Adrenal gland (tissue), 12 donors: ENCODE results near the gene KLHDC7A. TPM values are rescaled to one million over a fixed set of nuclear protein-coding genes. Genes with fewer than 3 reads are reported as not detected.

Source experiments
- DNase-seq, 7 donors: peaks; one replicate each; pipeline ENCODE4 v3.0.0-alpha.2; 2019 to 2020
- H3K27ac ChIP-seq, 5 donors: fragments of 200-600 bp; sonication (generic) in 4 of 5; 1 replicate in 3 of 5; 2 replicates in 2 of 5; pipeline versions ENCODE4 v1.5.1 to v1.8.0; 2016 to 2020; ENCODE audit warnings: mild to moderate bottlenecking in 1 of 5
- H3K27me3 ChIP-seq: fragments of 200-600 bp; 2 replicates; pipeline ENCODE4 v1.8.0; 2021
- H3K36me3 ChIP-seq, 2 donors: fragments of 200-600 bp; replicated peaks in 1 of 2; 1 replicate in 1 of 2; 2 replicates in 1 of 2; pipeline versions ENCODE4 v1.5.1 to v1.8.0; 2018 to 2022
- H3K4me1 ChIP-seq, 2 donors: fragments of 200-600 bp; replicated peaks in 1 of 2; 1 replicate in 1 of 2; 2 replicates in 1 of 2; pipeline versions ENCODE4 v1.5.1 to v1.8.0; 2018 to 2021
- H3K4me3 ChIP-seq, 4 donors: fragments of 200-600 bp; sonication (generic) in 3 of 4; one replicate each; pipeline ENCODE4 v1.5.1; 2016 to 2018
- H3K9me3 ChIP-seq, 3 donors: fragments of 200-600 bp; sonication (generic) in 1 of 3; replicated peaks in 1 of 3; 1 replicate in 2 of 3; 2 replicates in 1 of 3; pipeline versions ENCODE4 v1.5.1 to v1.8.0; 2016 to 2021
- POLR2A ChIP-seq, 2 donors: fragments of 450-650 bp; IDR thresholded peaks; one replicate each; pipeline ENCODE4 v1.6.1; 2017; ENCODE audit warnings: antibody characterized with exemption in 2 of 2, mild to moderate bottlenecking in 2 of 2, moderate library complexity in 1 of 2
- WGBS, 4 donors: extraction: QIAGEN DNeasy Blood & Tissue Kit in 2 of 4; methylation state at CpG; one replicate each; pipeline versions ENCODE4 v1.1.5 to v1.1.7; 2013 to 2017; 5-methylcytosine and 5-hydroxymethylcytosine counted together
- intact Hi-C, 2 donors: fragments of 100-400 bp; cut with DNase I; formaldehyde crosslinking; loops; one replicate each; pipeline versions ENCODE4 v1.14.1 to v1.15.0; 2022 to 2023
- polyA plus RNA-seq, 3 donors: library from polyadenylated mRNA; stranded (reverse); fragments of 200-250 nt in 2 of 3; fragments of 350-450 nt in 1 of 3; fragmentation: Illumina TruSeq in 1 of 3; extraction: RNeasy Lipid Tissue Mini Kit (QIAGEN cat#74804) in 1 of 3; gene quantifications; one replicate each; pipeline ENCODE4 v1.2.3, GENCODE V29; 2013 to 2014
- total RNA-seq, 9 donors: library from RNA; depleted of rRNA in 4 of 9; stranded (reverse); fragments of >200 nt in 4 of 9; fragments of 120-200 nt in 1 of 9; fragmentation: NEBNext Ultra II Directional in 1 of 9; extraction: Animal tissue kit (Norgen Biotek cat#: 25700) in 1 of 9; gene quantifications; one replicate each; pipeline versions ENCODE4 v1.1.0 to v1.2.4, GENCODE V29; 2013 to 2023
- TF ChIP-seq, protein P1 (sequence below), 6 experiments: fragments of 450-650 bp in 4 of 6; fragments of 200-600 bp in 2 of 6; sonication (generic) in 1 of 6; IDR thresholded peaks; 1 replicate in 5 of 6; 2 replicates in 1 of 6; pipeline versions ENCODE4 v1.5.1 to v1.8.0; 2016 to 2021; ENCODE audit warnings: antibody characterized with exemption in 6 of 6, mild to moderate bottlenecking in 2 of 6, moderate library complexity in 1 of 6
- donor health status: healthy with polysubstance abuse.
- donor health status: Bipolar disorder and iron deficiency.
- donor health status: DM: yes; HTN: yes; CAD: no.
- donor health status: DM: no; HTN: no; CAD: no.
- donor health status: DM: no; HTN: no; CAD: no.
- donor health status: DM: yes; HTN: yes; CAD: no.

KLHDC7A gene
- total and polyA plus RNA-seq, 12 donors: under 0.01 TPM; not detected in 11

DNA sequence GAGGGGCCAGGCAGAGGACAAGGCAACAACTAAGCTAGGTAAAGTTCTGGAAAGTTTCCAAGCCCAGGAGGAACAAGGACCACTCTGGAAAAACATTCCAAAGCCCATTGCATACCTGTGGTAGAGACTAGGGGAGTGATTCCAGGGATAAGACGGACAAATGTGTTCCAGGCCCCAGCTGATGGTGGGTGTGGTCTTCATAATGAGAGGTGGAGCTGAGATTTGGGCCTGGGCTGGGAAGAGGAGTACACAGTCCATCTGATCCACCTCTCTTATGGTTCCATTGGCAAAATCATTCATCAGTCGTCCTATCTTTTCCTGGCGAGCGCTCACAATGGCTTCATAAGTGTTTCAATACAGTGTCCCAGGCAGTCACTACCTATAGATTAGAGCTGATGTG, 4.5 kb downstream of the KLHDC7A start:
- no peak for TF ChIP-seq POLR2A (IDR thresholded peaks at IDR 0.05)
- TF ChIP-seq, protein P1, sequence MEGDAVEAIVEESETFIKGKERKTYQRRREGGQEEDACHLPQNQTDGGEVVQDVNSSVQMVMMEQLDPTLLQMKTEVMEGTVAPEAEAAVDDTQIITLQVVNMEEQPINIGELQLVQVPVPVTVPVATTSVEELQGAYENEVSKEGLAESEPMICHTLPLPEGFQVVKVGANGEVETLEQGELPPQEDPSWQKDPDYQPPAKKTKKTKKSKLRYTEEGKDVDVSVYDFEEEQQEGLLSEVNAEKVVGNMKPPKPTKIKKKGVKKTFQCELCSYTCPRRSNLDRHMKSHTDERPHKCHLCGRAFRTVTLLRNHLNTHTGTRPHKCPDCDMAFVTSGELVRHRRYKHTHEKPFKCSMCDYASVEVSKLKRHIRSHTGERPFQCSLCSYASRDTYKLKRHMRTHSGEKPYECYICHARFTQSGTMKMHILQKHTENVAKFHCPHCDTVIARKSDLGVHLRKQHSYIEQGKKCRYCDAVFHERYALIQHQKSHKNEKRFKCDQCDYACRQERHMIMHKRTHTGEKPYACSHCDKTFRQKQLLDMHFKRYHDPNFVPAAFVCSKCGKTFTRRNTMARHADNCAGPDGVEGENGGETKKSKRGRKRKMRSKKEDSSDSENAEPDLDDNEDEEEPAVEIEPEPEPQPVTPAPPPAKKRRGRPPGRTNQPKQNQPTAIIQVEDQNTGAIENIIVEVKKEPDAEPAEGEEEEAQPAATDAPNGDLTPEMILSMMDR (IDR thresholded peaks at IDR 0.05): no peak
- 88 to 94% (median 91%) methylated on average over 4 of the region's 4 CpGs for WGBS, 4 donors
- peak in 1 of 7 donors; percentile 7 for DNase-seq
- Histone ChIP-seq H3K4me1 (no peaks in the 10 kb centered on the region), H3K4me3 (no peak overlapping the region), H3K36me3 (no peaks in the 10 kb centered on the region), H3K27ac (no peak overlapping the region), H3K9me3 (no peaks in the 10 kb centered on the region), H3K27me3 (peaks cover 6% of the 10 kb centered on the region)
- intact Hi-C loops: no loop called here

DNA sequence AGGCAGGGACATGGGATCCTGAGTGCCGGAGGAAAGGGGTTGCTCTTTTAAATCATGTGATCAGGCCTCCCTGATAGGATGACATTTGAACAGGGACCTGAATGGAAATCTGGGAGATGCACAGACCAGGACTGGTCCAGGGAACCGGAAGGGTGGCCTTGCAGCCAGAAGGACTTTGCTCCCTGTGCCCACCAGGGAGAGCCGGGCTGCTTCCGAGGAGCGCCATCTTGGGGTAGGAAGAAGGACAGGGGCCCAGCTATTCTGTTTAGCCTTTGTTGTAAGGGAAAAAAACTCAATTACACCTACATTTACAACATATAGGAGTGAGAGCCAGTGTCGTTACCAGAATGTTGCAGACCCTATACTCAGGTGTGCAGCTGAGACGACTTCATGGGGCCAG, 5.5 kb downstream of the KLHDC7A start:
- DNase-seq: peak in 1 of 7 donors; percentile 3
- no peak for TF ChIP-seq POLR2A (IDR thresholded peaks at IDR 0.05)
- TF ChIP-seq, protein P1 (IDR thresholded peaks at IDR 0.05): no peak
- intact Hi-C loops: no loop called here
- Histone ChIP-seq H3K27ac (no peak overlapping the region), H3K4me1 (no peaks in the 10 kb centered on the region), H3K36me3 (no peaks in the 10 kb centered on the region), H3K27me3 (peaks cover 6% of the 10 kb centered on the region), H3K4me3 (no peak overlapping the region), H3K9me3 (no peaks in the 10 kb centered on the region)
- WGBS, 4 donors: 55 to 72% (median 65%) methylated on average over 7 of the region's 7 CpGs

DNA sequence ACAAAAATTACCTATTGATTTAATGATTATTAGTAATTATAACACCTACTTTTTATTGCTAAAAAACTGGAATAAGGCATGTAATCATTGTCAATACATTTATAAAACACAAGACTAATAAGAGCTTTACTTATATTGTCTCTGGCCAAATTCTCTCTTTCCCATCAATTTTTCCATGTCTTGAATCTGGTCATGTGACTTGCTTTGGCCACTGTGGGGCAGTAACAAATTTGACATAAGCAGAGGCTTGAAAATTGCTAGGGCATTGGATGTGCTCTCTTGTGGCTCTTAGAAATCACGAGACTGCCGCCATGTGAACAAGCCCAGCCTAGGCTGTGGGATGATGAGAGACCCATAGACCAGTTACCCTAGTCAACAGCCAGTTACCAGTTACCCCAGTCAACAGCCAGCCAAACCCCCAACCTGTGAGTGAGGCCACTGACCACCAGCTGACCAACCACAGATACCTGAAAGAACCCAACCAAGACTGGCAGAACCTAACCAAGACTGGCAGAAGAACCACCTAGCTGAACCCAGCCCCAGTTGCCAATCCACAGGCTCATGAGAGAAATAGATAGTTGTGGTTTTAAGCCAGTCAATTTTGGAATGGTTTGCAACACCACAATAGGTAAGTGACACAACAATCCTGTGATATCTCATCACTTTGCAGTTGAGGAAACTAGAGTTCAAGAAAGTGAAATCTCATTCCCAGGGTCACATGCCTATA, 8.8 kb downstream of the KLHDC7A start:
- Histone ChIP-seq H3K4me3 (no peak overlapping the region), H3K9me3 (no peaks in the 10 kb centered on the region), H3K27me3 (no peaks in the 10 kb centered on the region), H3K27ac (no peak overlapping the region), H3K36me3 (no peaks in the 10 kb centered on the region), H3K4me1 (no peaks in the 10 kb centered on the region)
- DNase-seq: peak in 1 of 7 donors; percentile 21
- intact Hi-C loops: no loop called here
- TF ChIP-seq, protein P1 (IDR thresholded peaks at IDR 0.05): no peak
- TF ChIP-seq POLR2A (IDR thresholded peaks at IDR 0.05): no peak
- WGBS, 4 donors: 86 to 96% (median 93%) methylated on average over 2 of the region's 2 CpGs

DNA sequence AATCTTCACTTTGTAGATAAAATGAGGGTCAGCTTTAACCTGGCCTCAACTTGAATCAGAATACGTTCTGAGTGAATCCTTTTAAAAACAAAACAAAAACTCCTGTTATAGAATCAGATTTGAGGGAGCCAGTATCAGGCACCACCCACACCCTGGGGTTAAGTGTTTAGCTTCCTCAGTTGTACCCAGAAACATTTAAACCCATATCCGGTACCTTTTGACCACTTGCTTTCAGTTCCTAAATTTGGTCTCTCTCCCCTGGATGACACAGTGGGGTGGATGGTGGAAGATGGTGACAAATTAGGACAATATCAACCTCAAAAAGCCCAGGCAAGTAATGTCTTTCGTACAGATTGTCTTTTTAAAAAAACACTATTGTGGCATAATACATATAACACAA, 10.4 kb downstream of the KLHDC7A start:
- Histone ChIP-seq H3K27ac (no peak overlapping the region), H3K4me3 (no peak overlapping the region), H3K36me3 (no peaks in the 10 kb centered on the region), H3K4me1 (no peaks in the 10 kb centered on the region), H3K9me3 (no peaks in the 10 kb centered on the region), H3K27me3 (no peaks in the 10 kb centered on the region)
- intact Hi-C loops: no loop called here
- no peak for DNase-seq
- TF ChIP-seq, protein P1 (IDR thresholded peaks at IDR 0.05): no peak
- no peak for TF ChIP-seq POLR2A (IDR thresholded peaks at IDR 0.05)
- WGBS, 4 donors: 51 to 68% (median 53%) methylated on average over 3 of the region's 3 CpGs
